Measurements from ENCODE around the gene MYBPC1. TPM values are rescaled to one million over a fixed set of nuclear protein-coding genes. Genes with fewer than 3 reads are reported as not detected.
A peak's percentile ranks its signal among the peaks of the same experiment; 100 is the strongest.

The MYBPC1 gene
- total and polyA plus RNA-seq, 2 of the 13 experiments (the other 11 are each of a cell fraction or from before 2014, with no cell fraction given), result 0.31 to 0.53 TPM

- no peak for TF ChIP-seq NCOA1 (CRISPR knock-in tag; IDR thresholded peaks at IDR 0.05)
- TF ChIP-seq THAP9 (CRISPR knock-in tag; IDR thresholded peaks at IDR 0.05; ENCODE audit: borderline replicate concordance), result no peak
- no peak for TF ChIP-seq KLF6 (CRISPR knock-in tag; IDR thresholded peaks at IDR 0.05)
- no peak for TF ChIP-seq ATF7-NPFF (CRISPR knock-in tag; IDR thresholded peaks at IDR 0.05; ENCODE audit: low read depth)
- TF ChIP-seq ZNF609 (CRISPR knock-in tag; IDR thresholded peaks at IDR 0.05; ENCODE audit: borderline replicate concordance), result no peak
- no peak for TF ChIP-seq NFKB2 (CRISPR knock-in tag; IDR thresholded peaks at IDR 0.05; ENCODE audit: borderline replicate concordance)
- no peak for TF ChIP-seq ZNF672 (CRISPR knock-in tag; IDR thresholded peaks at IDR 0.05)
- TF ChIP-seq ZNF10 (CRISPR knock-in tag; IDR thresholded peaks at IDR 0.05; ENCODE audit: borderline replicate concordance, low read depth), result no peak
- no peak for TF ChIP-seq ZNF660 (CRISPR knock-in tag; IDR thresholded peaks at IDR 0.05; ENCODE audit: borderline replicate concordance, low read depth)
- TF ChIP-seq ZNF720 (CRISPR knock-in tag; IDR thresholded peaks at IDR 0.05), result no peak
- no peak for TF ChIP-seq ZNF782 (CRISPR knock-in tag; IDR thresholded peaks at IDR 0.05; ENCODE audit: borderline replicate concordance)
- no peak for TF ChIP-seq SALL1 (CRISPR knock-in tag; IDR thresholded peaks at IDR 0.05)
- 0 out of 2 replicates have a peak, but pooled peaks have one; percentile 62 for TF ChIP-seq HMG20B (CRISPR knock-in tag; conservative IDR thresholded peaks at IDR 0.05)
- TF ChIP-seq ZNF784 (CRISPR knock-in tag; IDR thresholded peaks at IDR 0.05; ENCODE audit: borderline replicate concordance), result no peak
- no peak for TF ChIP-seq ELF4 (CRISPR knock-in tag; IDR thresholded peaks at IDR 0.05; ENCODE audit: borderline replicate concordance)
- TF ChIP-seq MAFF (IDR thresholded peaks at IDR 0.05; ENCODE audit: low read depth, low read length), result no peak
- no peak for TF ChIP-seq NONO (IDR thresholded peaks at IDR 0.05)
- TF ChIP-seq NONO (CRISPR knock-in tag; conservative IDR thresholded peaks at IDR 0.05), result no peak
- no peak for TF ChIP-seq THAP8 (CRISPR knock-in tag; IDR thresholded peaks at IDR 0.05; ENCODE audit: borderline replicate concordance)
- no peak for TF ChIP-seq ZBTB2 (CRISPR knock-in tag; IDR thresholded peaks at IDR 0.05; ENCODE audit: low read depth)
- 0 out of 2 replicates have a peak, but pooled peaks have one; percentile 16 for TF ChIP-seq ZNF792 (CRISPR knock-in tag; IDR thresholded peaks at IDR 0.05)
Observed at GRCh38 chr12:101599311-101599710, 4.5 kb downstream of the MYBPC1 start (continued).
